Gastrocnemius medialis (tissue), 4 donors: ENCODE results near the gene BCAP29. TPM values are rescaled to one million over a fixed set of nuclear protein-coding genes. Genes with fewer than 3 reads are reported as not detected.
A peak's percentile ranks its signal among the peaks of the same experiment; 100 is the strongest.

ENCODE experiments used
- ATAC-seq, 2 donors: fragments of 150-250 bp; one replicate each; pipeline ENCODE4 v1.9.1; 2016
- DNase-seq, 2 donors: peaks; one replicate each; pipeline ENCODE4 v3.0.0-alpha.2; 2019
- H3K27ac ChIP-seq, 4 donors: fragments of 200-600 bp; sonication (generic); 1 replicate in 1 of 4; 2 replicates in 3 of 4; pipeline ENCODE4 v1.5.1; 2016 to 2018; ENCODE audit warnings: mild to moderate bottlenecking in 2 of 4, moderate library complexity in 1 of 4
- H3K27me3 ChIP-seq, 3 donors: fragments of 200-600 bp; sonication (generic) in 2 of 3; 1 replicate in 1 of 3; 2 replicates in 2 of 3; pipeline versions ENCODE4 v1.5.1 to v1.6.0; 2016 to 2019; ENCODE audit warnings: mild to moderate bottlenecking in 1 of 3, moderate library complexity in 1 of 3
- H3K36me3 ChIP-seq, 2 donors: fragments of 200-600 bp; sonication (generic) in 1 of 2; one replicate each; pipeline ENCODE4 v1.5.1; 2017 to 2018
- H3K4me1 ChIP-seq, 2 donors: fragments of 200-600 bp; sonication (generic) in 1 of 2; one replicate each; pipeline ENCODE4 v1.5.1; 2016 to 2017; ENCODE audit warnings: mild to moderate bottlenecking in 2 of 2
- H3K4me3 ChIP-seq, 4 donors: fragments of 200-600 bp; sonication (generic) in 3 of 4; 1 replicate in 1 of 4; 2 replicates in 3 of 4; pipeline ENCODE4 v1.5.1; 2016 to 2019; ENCODE audit warnings: mild to moderate bottlenecking in 2 of 4
- H3K9me3 ChIP-seq, 3 donors: fragments of 200-600 bp; sonication (generic) in 2 of 3; 1 replicate in 1 of 3; 2 replicates in 2 of 3; pipeline ENCODE4 v1.5.1; 2016 to 2019
- CTCF ChIP-seq, 5 experiments: fragments of 450-650 bp in 3 of 5; fragments of 200-600 bp in 2 of 5; sonication (generic) in 2 of 5; IDR thresholded peaks in 4 of 5; conservative IDR thresholded peaks in 1 of 5; 1 replicate in 4 of 5; 2 replicates in 1 of 5; pipeline ENCODE4 v1.5.1; 2016 to 2019; ENCODE audit warnings: antibody characterized with exemption in 5 of 5, mild to moderate bottlenecking in 3 of 5, moderate library complexity in 3 of 5
- POLR2A ChIP-seq, 2 donors: fragments of 450-650 bp; IDR thresholded peaks; one replicate each; pipeline ENCODE4 v1.6.1; 2017; ENCODE audit warnings: antibody characterized with exemption in 2 of 2, mild to moderate bottlenecking in 2 of 2, moderate library complexity in 2 of 2
- in situ Hi-C, 4 donors: fragments of 200-750 bp; cut with MboI; loops; one replicate each; pipeline versions ENCODE4 v1.15.0 to v1.8.0; 2017; ENCODE audit warnings: low sequenced_read_pairs in 4 of 4
- intact Hi-C: fragments of 100-400 bp; cut with DNase I; formaldehyde crosslinking; loops from one replicate; pipeline ENCODE4 v1.15.1; 2023; ENCODE audit warnings: low total_unique reads
- total RNA-seq, 4 donors: library from RNA; depleted of rRNA; stranded (reverse); fragments of >200 nt; gene quantifications; one replicate each; pipeline versions ENCODE4 v1.1.0 to v1.2.3, GENCODE V29; 2016

The BCAP29 gene
- total RNA-seq, 4 donors from 2014 or later = 125 to 152 (median 129) TPM

GRCh38 chr7:107559864-107560263, 20.2 kb upstream of the BCAP29 start:
- ATAC-seq = no peak
- Histone ChIP-seq H3K4me1 (peaks cover 31 to 38% of the 10 kb centered on the region in 2 donors), H3K4me3 (no peak overlapping the region), H3K36me3 (peaks cover 0 to 20% of the 10 kb centered on the region in 2 donors), H3K27ac (no peak overlapping the region), H3K27me3 (no peaks in the 10 kb centered on the region), H3K9me3 (no peaks in the 10 kb centered on the region)
- intact Hi-C loops (loop anchor here (5.0 to 10.0 kb wide), 4 partner anchors 52 to 393 kb away; partner anchors contain the start of genes CBLL1 and HBP1), in situ Hi-C loops (loop anchor here in 1 of 4 donors (25.0 kb wide), 1 partner anchor 373 kb away; no protein-coding TSS in a partner anchor)
- no peak for DNase-seq
- TF ChIP-seq POLR2A (IDR thresholded peaks at IDR 0.05) (no peak), CTCF (IDR thresholded peaks at IDR 0.05 in 4 of 5, conservative IDR thresholded peaks at IDR 0.05 in 1 of 5) (no peak)

- ATAC-seq (no peak), DNase-seq (no peak)
- in situ Hi-C loops = loop anchor here in 1 of 4 donors (25.0 kb wide), 1 partner anchor 374 kb away; no protein-coding TSS in a partner anchor
- H3K36me3 ChIP-seq = peaks cover 0 to 19% of the 10 kb centered on the region in 2 donors
- intact Hi-C loops = loop anchor here (5.0 to 10.0 kb wide), 4 partner anchors 51 to 394 kb away; partner anchors contain the start of genes CBLL1 and HBP1
- no peaks in the 10 kb centered on the region for H3K27me3 ChIP-seq
- no peaks in the 10 kb centered on the region for H3K9me3 ChIP-seq
- peaks cover 35 to 41% of the 10 kb centered on the region in 2 donors for H3K4me1 ChIP-seq
- TF ChIP-seq POLR2A (IDR thresholded peaks at IDR 0.05) (no peak), CTCF (IDR thresholded peaks at IDR 0.05 in 4 of 5, conservative IDR thresholded peaks at IDR 0.05 in 1 of 5) (no peak)
- H3K4me3 ChIP-seq = no peak overlapping the region
- H3K27ac ChIP-seq = no peak overlapping the region
Measured at GRCh38 chr7:107560898-107561516, 19.0 kb upstream of the BCAP29 start.

- peak overlapping the region; percentile 92 to 99 (median 98) for H3K27ac ChIP-seq
- intact Hi-C loops (loop anchor here (1.0 to 10.0 kb wide), 5 partner anchors 17 to 396 kb away; partner anchors contain the start of genes BCAP29, CBLL1 and HBP1), in situ Hi-C loops (loop anchor here in 1 of 4 donors (25.0 kb wide), 1 partner anchor 376 kb away; no protein-coding TSS in a partner anchor)
- peak overlapping the region; percentile 78 to 99 (median 95) for H3K4me3 ChIP-seq
- ATAC-seq (peak; percentile 59), DNase-seq (peak in 1 of 2 donors; percentile 26)
- H3K36me3 ChIP-seq = no peaks in the 10 kb centered on the region
- H3K4me1 ChIP-seq = peaks cover 35 to 41% of the 10 kb centered on the region in 2 donors
- no peaks in the 10 kb centered on the region for H3K27me3 ChIP-seq
- TF ChIP-seq POLR2A (IDR thresholded peaks at IDR 0.05) (no peak), CTCF (IDR thresholded peaks at IDR 0.05 in 4 of 5, conservative IDR thresholded peaks at IDR 0.05 in 1 of 5) (no peak)
- H3K9me3 ChIP-seq = no peaks in the 10 kb centered on the region
Measured at GRCh38 chr7:107563081-107563774, 16.8 kb upstream of the BCAP29 start.

- Histone ChIP-seq H3K27me3 (no peaks in the 10 kb centered on the region), H3K27ac (peak within 1 kb of the TSS; percentile 92 to 99 (median 98)), H3K36me3 (no peaks in the 10 kb centered on the region), H3K4me1 (peaks cover 37 to 41% of the 10 kb centered on the region in 2 donors), H3K4me3 (peak within 1 kb of the TSS; percentile 78 to 99 (median 95)), H3K9me3 (no peaks in the 10 kb centered on the region)
- intact Hi-C loops = loop anchor here (1.0 to 10.0 kb wide), 6 partner anchors 16 to 397 kb away; partner anchors contain the start of genes BCAP29, CBLL1 and HBP1
- TF ChIP-seq POLR2A (IDR thresholded peaks at IDR 0.05) (peak; percentile 54 to 56), CTCF (IDR thresholded peaks at IDR 0.05 in 4 of 5, conservative IDR thresholded peaks at IDR 0.05 in 1 of 5) (no peak)
- in situ Hi-C loops = loop anchor here in 1 of 4 donors (25.0 kb wide), 1 partner anchor 377 kb away; no protein-coding TSS in a partner anchor
- DNase-seq (peak; percentile 69 to 78), ATAC-seq (peak; percentile 96 to 97)
Measured at GRCh38 chr7:107563775-107564552, 16.1 kb upstream of the BCAP29 start, which contains the start of the genes COG5 and DUS4L. TSS of gene COG5 (minus strand) at chr7:107563920. CDS start at chr7:107563896, 24 bp downstream. TSS of gene DUS4L (plus strand) at chr7:107563971. CDS start at chr7:107567071, 3,100 bp downstream.
